NCI-H524 (cell line): Measurements from ENCODE around the gene HLA-DMB.
A peak's percentile ranks its signal among the peaks of the same experiment; 100 is the strongest.
"Not testable (repeated sequence)": the region's sequence is repeated elsewhere in the genome, so short reads cannot be mapped to it uniquely, and the experiment has no call there.

Experiments used
- DNase-seq, 2 experiments: peaks; one replicate each; lab custom pipeline; 2025; lab: John Stamatoyannopoulos, UW

HLA-DMB gene

DNA sequence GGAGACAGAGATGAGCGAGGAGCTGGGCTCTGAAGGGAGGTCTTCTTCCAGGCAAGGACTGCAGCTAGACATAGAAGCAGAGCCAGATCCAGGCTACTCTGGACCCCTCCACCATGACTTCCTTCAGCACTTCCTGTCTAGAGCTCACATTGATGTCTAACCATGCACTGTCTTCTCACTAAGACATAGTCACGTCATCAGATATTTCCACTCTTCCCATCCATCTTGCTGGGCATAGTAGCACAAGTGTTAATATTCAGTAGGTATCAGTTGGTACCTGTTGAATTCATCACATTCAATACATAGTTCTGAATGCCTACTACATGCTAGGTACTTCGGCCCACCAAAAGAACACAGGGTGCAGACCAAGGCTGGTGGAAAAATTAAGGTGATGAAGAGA lies 9.2 kb upstream of the HLA-DMB start:
- no peak for DNase-seq

- DNase-seq, result no peak
Observed at GRCh38 chr6:32949113-32949512, 8.3 kb upstream of the HLA-DMB start.

GRCh38 chr6:32947552-32948465 lies 7.0 kb upstream of the HLA-DMB start:
- DNase-seq, result peak; percentile 29 to 68

DNA sequence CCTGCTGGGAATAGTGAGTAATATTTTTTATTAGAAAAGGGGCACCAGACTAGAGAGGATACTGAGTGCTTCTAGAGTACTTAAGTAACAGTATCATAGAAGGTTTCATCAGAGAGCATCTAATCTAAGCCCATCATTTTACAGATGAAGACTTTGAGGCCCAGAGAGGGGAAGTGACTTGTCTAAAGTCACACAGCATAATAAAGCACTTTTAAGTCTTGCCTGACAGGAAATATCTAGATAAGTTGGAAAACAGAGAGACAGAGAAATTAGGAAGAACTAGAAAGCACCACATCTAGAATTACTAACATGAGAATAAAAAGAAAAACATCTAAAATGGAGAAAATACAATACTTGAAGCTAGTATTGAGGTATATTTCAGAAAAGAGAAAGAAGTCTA lies 6.1 kb upstream of the HLA-DMB start:
- DNase-seq, result no peak

GRCh38 chr6:32945953-32946352 lies 5.1 kb upstream of the HLA-DMB start:
- no peak for DNase-seq

GRCh38 chr6:32945108-32945760 lies 4.4 kb upstream of the HLA-DMB start:
- no peak for DNase-seq

DNA sequence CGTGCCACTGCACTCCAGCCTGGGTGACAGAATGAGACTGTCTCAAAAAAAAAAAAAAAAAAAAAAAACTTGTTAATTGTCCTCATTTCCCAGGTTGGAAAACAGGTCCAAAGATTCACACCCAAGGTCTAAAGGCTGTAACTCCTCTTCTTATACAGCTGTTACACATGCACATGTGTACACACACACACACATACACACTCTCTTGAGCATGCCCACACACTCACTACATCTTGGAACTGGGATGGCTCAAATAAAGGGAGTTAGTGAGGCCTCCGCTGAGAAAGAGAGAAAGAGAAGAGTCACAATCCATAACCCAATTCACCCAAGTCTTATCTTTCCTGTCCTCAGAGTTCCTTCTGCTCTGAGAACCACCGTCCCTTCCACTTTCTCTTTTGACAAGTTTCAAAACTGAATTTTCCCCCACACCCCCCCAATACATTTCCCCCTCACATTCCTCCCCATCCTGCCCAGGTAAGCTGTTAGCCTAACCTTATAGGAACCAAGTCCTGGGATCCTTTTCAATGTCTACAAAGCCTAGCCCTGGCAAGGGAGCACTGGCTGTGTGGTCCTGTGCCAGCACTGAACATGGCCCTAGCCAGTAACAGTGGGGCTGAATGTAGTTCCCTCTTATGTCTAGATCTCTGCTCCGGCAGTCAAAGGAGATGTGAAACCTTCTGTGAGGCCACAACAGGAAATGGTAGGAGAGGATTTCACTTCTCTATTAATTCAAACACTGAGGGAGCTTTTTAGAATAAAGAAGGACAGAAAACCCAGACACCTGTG lies 3.2 kb upstream of the HLA-DMB start:
- DNase-seq, result no peak

DNA sequence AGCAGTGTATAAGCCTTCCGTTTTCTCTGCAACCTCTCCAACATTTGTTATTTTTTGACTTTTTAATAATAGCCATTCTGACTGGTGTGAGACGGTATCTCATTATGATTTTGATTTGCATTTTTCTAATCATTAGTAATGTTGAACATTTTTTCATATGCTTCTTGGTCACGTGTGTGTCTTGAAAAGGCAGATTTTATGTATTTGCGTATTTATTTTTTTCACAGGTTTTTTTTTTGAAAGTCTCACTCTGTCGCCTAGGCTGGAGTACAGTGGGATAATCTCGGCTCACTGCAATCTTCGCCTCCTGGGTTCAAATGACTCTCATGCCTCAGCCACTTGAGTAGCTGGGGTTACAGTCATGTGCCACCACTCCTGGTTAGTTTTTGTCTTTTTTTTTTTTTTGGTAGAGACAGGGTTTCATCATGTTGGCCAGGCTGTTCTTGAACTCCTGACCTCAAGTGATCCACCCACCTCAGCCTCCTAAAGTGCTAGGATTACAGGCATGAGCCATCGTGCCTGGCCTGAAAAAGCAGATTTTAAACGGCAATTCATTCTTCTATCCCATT lies 1.8 kb upstream of the HLA-DMB start:
- not testable (repeated sequence) for DNase-seq

DNA sequence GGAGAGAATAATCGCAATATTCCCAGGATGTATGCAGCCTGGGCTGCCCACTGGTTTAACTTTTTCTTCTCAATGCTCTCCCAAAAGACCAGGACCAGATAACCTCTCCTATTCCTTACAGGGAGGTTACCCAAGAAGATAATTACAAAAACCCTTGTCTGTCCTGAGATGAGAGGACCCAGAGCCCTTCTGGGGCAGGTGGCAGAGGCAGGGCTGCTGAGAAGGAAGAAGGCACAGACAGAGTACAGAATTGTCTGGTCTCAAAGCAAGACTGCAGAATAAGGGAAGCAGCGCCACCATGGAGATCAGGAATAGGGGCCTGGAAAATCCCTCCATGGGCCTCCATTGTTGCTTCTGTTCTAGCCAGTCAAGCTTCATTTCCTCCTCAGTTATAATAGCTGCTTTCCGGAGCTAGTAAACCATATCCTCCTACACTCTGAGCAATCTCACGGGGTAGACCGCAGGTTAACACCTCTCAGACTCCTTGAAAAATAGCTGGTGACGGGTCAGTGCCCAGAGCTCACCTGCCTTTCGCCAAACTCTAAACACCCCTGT lies 463 bp upstream of the HLA-DMB start:
- DNase-seq, result no peak

DNA sequence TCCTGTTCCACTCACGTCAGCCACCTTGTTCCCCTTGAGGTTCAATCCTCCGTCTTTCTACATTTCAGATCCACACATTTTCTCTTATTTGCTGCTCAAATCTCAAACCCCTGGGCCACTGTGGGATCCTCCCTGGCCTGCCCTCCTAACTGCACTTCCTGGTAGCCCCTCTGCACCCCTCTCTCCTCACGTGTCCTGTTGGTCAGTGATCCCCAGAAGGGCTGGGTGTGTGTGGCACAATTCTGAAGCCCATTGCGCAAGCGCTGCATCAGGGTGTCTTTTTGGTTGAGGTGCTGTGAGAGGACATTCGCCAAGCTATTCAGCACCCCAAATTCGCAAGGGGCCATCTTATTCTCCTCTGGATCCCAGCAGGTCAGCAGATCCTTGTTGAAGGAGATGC lies 2.3 kb downstream of the HLA-DMB start:
- DNase-seq, result no peak

DNA sequence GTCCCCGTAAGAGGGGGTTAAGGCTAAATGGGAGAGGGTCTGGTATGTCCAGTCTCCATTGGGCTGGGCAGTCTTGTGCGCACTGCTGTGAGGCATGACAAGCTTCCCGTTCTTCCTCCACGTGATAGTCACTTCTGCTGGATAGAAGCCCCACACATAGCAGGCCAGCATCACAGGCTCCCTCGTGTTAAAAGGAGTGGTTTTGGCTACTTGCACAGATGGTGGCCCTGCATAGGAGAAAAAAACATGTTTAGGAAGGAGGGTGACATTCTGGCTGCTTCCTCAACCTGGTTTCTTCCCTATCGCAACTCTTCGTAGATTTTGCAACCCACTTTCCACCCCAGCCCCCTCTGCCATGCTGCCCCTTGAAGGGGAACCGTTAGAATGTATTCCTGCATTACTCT lies 3.6 kb downstream of the HLA-DMB start:
- no peak for DNase-seq

DNA sequence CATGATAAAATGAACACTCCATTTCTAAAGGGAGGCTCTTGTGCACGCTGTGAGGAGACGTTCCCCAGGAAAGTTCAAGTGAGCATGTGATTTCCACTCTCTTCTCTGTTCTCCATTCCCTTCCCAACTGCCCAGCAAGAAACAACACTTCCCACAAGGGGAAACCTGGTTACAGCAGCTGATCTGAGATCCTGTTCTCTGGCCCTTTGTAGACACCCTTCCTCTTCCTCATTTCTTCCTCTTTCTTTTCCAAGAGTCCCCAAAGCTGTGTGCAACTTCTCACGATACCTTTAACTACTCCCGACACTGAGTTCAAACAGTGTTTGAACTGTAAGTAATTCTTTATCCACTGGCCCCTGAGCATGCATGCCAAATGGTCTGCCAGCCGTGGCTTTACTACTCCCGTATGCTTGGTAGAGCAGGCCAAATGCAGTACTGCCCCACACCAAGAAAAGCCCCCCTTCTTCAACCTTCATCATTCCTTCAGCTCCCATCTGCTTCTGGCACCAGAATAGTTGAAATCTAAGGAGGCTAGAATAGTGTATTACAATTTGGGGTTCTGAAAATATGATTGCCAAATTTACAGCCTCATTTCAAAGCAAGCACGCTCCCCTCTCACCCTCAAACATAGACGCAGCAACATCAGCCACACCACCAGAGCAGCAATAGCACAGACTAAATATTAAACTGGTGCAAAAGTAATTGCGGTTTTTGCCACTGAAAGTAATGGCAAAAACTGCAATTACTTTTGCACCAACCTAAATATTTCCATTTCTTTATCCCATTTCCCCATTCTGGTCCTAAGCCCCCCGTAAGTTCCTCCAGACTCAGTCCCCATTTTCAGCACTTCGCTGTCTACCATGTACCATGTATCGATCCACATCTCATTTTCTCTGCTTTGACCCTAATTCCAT lies 4.3 kb downstream of the HLA-DMB start:
- no peak for DNase-seq

GRCh38 chr6:32935551-32936238 lies 5.1 kb downstream of the HLA-DMB start:
- no peak for DNase-seq

GRCh38 chr6:32933661-32934085 lies 7.2 kb downstream of the HLA-DMB start:
- peak; percentile 9 to 63 for DNase-seq

GRCh38 chr6:32932132-32932868 lies 8.5 kb downstream of the HLA-DMB start:
- DNase-seq, result no peak

DNA sequence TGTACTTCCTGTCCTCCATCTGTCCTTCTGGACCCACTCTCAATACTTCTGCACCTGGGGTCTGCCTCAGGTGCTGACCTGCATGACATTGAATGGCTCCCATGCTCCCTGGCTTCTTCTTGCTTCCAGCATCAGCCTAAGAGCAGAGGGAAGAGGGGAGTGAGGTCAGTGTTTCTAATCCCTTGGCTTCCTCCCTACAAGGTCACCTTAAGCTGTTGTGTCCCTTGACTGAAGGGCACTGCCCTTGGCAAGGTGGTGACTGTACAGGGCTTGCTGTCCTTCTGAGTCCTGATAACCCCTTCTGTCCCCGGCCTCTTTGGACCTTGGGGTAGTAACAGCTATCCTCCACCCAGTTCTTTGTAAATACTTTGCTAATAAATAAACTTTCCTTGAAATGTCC lies 9.6 kb downstream of the HLA-DMB start:
- DNase-seq, result no peak

DNA sequence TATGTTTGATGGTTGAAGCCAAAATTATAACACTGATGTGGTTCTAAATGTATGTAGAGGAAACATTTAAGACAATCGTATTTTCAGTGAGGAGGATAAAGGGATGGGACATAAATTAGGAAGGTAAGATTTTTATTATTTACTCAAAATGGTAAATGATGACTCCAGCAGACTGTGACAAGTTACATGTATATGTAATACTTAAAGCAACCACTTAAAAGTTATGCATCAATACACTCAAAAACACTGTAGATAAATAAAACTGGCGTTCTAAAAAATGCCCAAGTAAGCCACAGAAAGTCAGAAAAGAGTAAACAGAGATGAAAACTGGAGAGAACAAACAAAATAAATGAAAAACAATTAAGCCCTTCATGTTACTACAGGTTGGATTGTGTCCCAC lies 18.7 kb downstream of the HLA-DMB start:
- DNase-seq, result no peak

GRCh38 chr6:32920715-32921114 lies 20.1 kb downstream of the HLA-DMB start:
- no peak for DNase-seq

- peak; percentile 37 to 83 for DNase-seq
Observed at GRCh38 chr6:32912951-32913350, 27.9 kb downstream of the HLA-DMB start.

- no peak for DNase-seq
Observed at GRCh38 chr6:32908897-32909296, 31.9 kb downstream of the HLA-DMB start.
